ENCODE results near the gene RPL26. TPM values are rescaled to one million over a fixed set of nuclear protein-coding genes. Genes with fewer than 3 reads are reported as not detected.
A peak's percentile ranks its signal among the peaks of the same experiment; 100 is the strongest.

RPL26 gene
- 1,000 to 10,000 TPM; 1,912 to 1,913 TPM for total RNA-seq

GRCh38 chr17:8383143-8383822, at the start of gene RPL26:
Gene RPL26 (minus strand): TSS chr17:8383193. CDS start chr17:8382310, 883 bp downstream.
- no peaks in the 10 kb centered on the region for H3K27me3 Mint-ChIP-seq
- peak within 1 kb of the TSS; percentile 87 for H3K4me3 Mint-ChIP-seq
- POLR2A ChIA-PET = interaction anchor here (0.6 to 2.9 kb wide), 22 partner anchors 8 to 513 kb away, joined by 3 to 20 read pairs (median 4); partner anchors contain the start of genes BORCS6, CTC1 and NDEL1
- no peaks in the 10 kb centered on the region for H3K9me3 Mint-ChIP-seq
- H3K36me3 Mint-ChIP-seq (ENCODE audit: low read depth) = peaks cover 46% of the 10 kb centered on the region
- peaks cover 67% of the 10 kb centered on the region for H3K4me1 Mint-ChIP-seq
- DNase-seq = peak; percentile 97
- peak within 1 kb of the TSS; percentile 75 for H3K27ac Mint-ChIP-seq
- CTCF ChIA-PET = interaction anchor here (0.6 to 4.2 kb wide), 24 partner anchors 8 to 776 kb away, joined by 3 to 34 read pairs (median 5); partner anchors contain the start of genes NDEL1, RNF222 and SLC25A35

- ChIA-PET POLR2A (no interaction called here), CTCF (no interaction called here)
- H3K4me3 Mint-ChIP-seq = no peak overlapping the region
- no peak overlapping the region for H3K27ac Mint-ChIP-seq
- H3K36me3 Mint-ChIP-seq (ENCODE audit: low read depth) = no peaks in the 10 kb centered on the region
- DNase-seq = no peak
- peaks cover 4% of the 10 kb centered on the region for H3K4me1 Mint-ChIP-seq
- H3K27me3 Mint-ChIP-seq = peaks cover 5% of the 10 kb centered on the region
- H3K9me3 Mint-ChIP-seq = no peaks in the 10 kb centered on the region
Observed at GRCh38 chr17:8430966-8431365, 48.0 kb upstream of the RPL26 start.

- no peak for DNase-seq
- Mint-ChIP-seq H3K4me1 (no peaks in the 10 kb centered on the region), H3K4me3 (no peak overlapping the region), H3K27ac (no peak overlapping the region), H3K9me3 (no peaks in the 10 kb centered on the region), H3K36me3 (ENCODE audit: low read depth) (no peaks in the 10 kb centered on the region), H3K27me3 (peaks cover 21% of the 10 kb centered on the region)
- ChIA-PET POLR2A (no interaction called here), CTCF (interaction anchor here (1.4 to 2.7 kb wide), 2 partner anchors 17 to 319 kb away, joined by 3 to 11 read pairs; no protein-coding TSS in a partner anchor)
Observed at GRCh38 chr17:8426802-8427201, 43.8 kb upstream of the RPL26 start.

- Mint-ChIP-seq H3K36me3 (ENCODE audit: low read depth) (no peaks in the 10 kb centered on the region), H3K27ac (no peak overlapping the region), H3K9me3 (no peaks in the 10 kb centered on the region), H3K4me3 (no peak overlapping the region), H3K27me3 (peaks cover 25% of the 10 kb centered on the region), H3K4me1 (no peaks in the 10 kb centered on the region)
- CTCF ChIA-PET = interaction anchor here (1.4 to 2.7 kb wide), 2 partner anchors 16 to 320 kb away, joined by 3 to 11 read pairs; no protein-coding TSS in a partner anchor
- no peak for DNase-seq
- POLR2A ChIA-PET = interaction anchor here (0.7 kb wide), 1 partner anchor 42 kb away, joined by 3 read pairs; no protein-coding TSS in a partner anchor
Observed at GRCh38 chr17:8426094-8426720, 43.2 kb upstream of the RPL26 start.

GRCh38 chr17:8421571-8421970, 38.6 kb upstream of the RPL26 start:
- ChIA-PET CTCF (interaction anchor here (3.9 kb wide), 1 partner anchor 11 kb away, joined by 25 read pairs; no protein-coding TSS in a partner anchor), POLR2A (no interaction called here)
- H3K4me3 Mint-ChIP-seq = no peak overlapping the region
- DNase-seq = no peak
- no peaks in the 10 kb centered on the region for H3K4me1 Mint-ChIP-seq
- no peaks in the 10 kb centered on the region for H3K9me3 Mint-ChIP-seq
- no peaks in the 10 kb centered on the region for H3K36me3 Mint-ChIP-seq (ENCODE audit: low read depth)
- no peak overlapping the region for H3K27ac Mint-ChIP-seq
- H3K27me3 Mint-ChIP-seq = peaks cover 55% of the 10 kb centered on the region

- ChIA-PET POLR2A (interaction anchor here (1.1 kb wide), 1 partner anchor 37 kb away, joined by 3 read pairs; no protein-coding TSS in a partner anchor), CTCF (interaction anchor here (0.7 to 3.9 kb wide), 3 partner anchors 10 to 326 kb away, joined by 3 to 25 read pairs (median 4); no protein-coding TSS in a partner anchor)
- H3K4me1 Mint-ChIP-seq = no peaks in the 10 kb centered on the region
- no peak for DNase-seq
- no peak overlapping the region for H3K4me3 Mint-ChIP-seq
- peaks cover 63% of the 10 kb centered on the region for H3K27me3 Mint-ChIP-seq
- no peaks in the 10 kb centered on the region for H3K9me3 Mint-ChIP-seq
- no peak overlapping the region for H3K27ac Mint-ChIP-seq
- H3K36me3 Mint-ChIP-seq (ENCODE audit: low read depth) = no peaks in the 10 kb centered on the region
Observed at GRCh38 chr17:8420041-8420934, 37.3 kb upstream of the RPL26 start.

GRCh38 chr17:8419305-8419704, 36.3 kb upstream of the RPL26 start:
- no peak overlapping the region for H3K4me3 Mint-ChIP-seq
- ChIA-PET CTCF (interaction anchor here (3.9 kb wide), 1 partner anchor 9 kb away, joined by 25 read pairs; no protein-coding TSS in a partner anchor), POLR2A (interaction anchor here (1.1 kb wide), 1 partner anchor 36 kb away, joined by 3 read pairs; no protein-coding TSS in a partner anchor)
- H3K4me1 Mint-ChIP-seq = no peaks in the 10 kb centered on the region
- no peak for DNase-seq
- H3K27me3 Mint-ChIP-seq = peaks cover 65% of the 10 kb centered on the region
- no peaks in the 10 kb centered on the region for H3K36me3 Mint-ChIP-seq (ENCODE audit: low read depth)
- no peaks in the 10 kb centered on the region for H3K9me3 Mint-ChIP-seq
- H3K27ac Mint-ChIP-seq = no peak overlapping the region

GRCh38 chr17:8418471-8418870, 35.5 kb upstream of the RPL26 start:
- H3K27me3 Mint-ChIP-seq = peaks cover 58% of the 10 kb centered on the region

GRCh38 chr17:8417806-8418205, 34.8 kb upstream of the RPL26 start:
- peaks cover 57% of the 10 kb centered on the region for H3K27me3 Mint-ChIP-seq

More at GRCh38 chr17:8418471-8418870, 35.5 kb upstream of the RPL26 start:
- Mint-ChIP-seq H3K4me3 (no peak overlapping the region), H3K4me1 (peaks cover 3% of the 10 kb centered on the region), H3K27ac (no peak overlapping the region), H3K9me3 (no peaks in the 10 kb centered on the region), H3K36me3 (ENCODE audit: low read depth) (no peaks in the 10 kb centered on the region)
- POLR2A ChIA-PET = no interaction called here
- CTCF ChIA-PET = interaction anchor here (3.9 kb wide), 1 partner anchor 8 kb away, joined by 25 read pairs; no protein-coding TSS in a partner anchor
- no peak for DNase-seq

GRCh38 chr17:8413938-8414337, 30.9 kb upstream of the RPL26 start:
- no peaks in the 10 kb centered on the region for H3K36me3 Mint-ChIP-seq (ENCODE audit: low read depth)
- H3K27me3 Mint-ChIP-seq = peaks cover 39% of the 10 kb centered on the region
- CTCF ChIA-PET = no interaction called here
- H3K27ac Mint-ChIP-seq = no peak overlapping the region
- no peak for DNase-seq
- no peaks in the 10 kb centered on the region for H3K9me3 Mint-ChIP-seq
- H3K4me3 Mint-ChIP-seq = no peak overlapping the region
- POLR2A ChIA-PET = no interaction called here
- H3K4me1 Mint-ChIP-seq = peaks cover 29% of the 10 kb centered on the region

More at GRCh38 chr17:8417806-8418205, 34.8 kb upstream of the RPL26 start:
- no peak overlapping the region for H3K27ac Mint-ChIP-seq
- H3K36me3 Mint-ChIP-seq (ENCODE audit: low read depth) = no peaks in the 10 kb centered on the region
- DNase-seq = no peak
- H3K4me3 Mint-ChIP-seq = no peak overlapping the region
- ChIA-PET POLR2A (no interaction called here), CTCF (interaction anchor here (3.9 kb wide), 1 partner anchor 8 kb away, joined by 25 read pairs; no protein-coding TSS in a partner anchor)
- H3K4me1 Mint-ChIP-seq = peaks cover 10% of the 10 kb centered on the region
- H3K9me3 Mint-ChIP-seq = no peaks in the 10 kb centered on the region

GRCh38 chr17:8413328-8413727, 30.3 kb upstream of the RPL26 start:
- Mint-ChIP-seq H3K4me3 (no peak overlapping the region), H3K36me3 (ENCODE audit: low read depth) (no peaks in the 10 kb centered on the region), H3K27ac (no peak overlapping the region), H3K27me3 (peaks cover 38% of the 10 kb centered on the region), H3K4me1 (peaks cover 32% of the 10 kb centered on the region), H3K9me3 (no peaks in the 10 kb centered on the region)
- DNase-seq = no peak
- ChIA-PET CTCF (no interaction called here), POLR2A (no interaction called here)

GRCh38 chr17:8412089-8412488, 29.1 kb upstream of the RPL26 start:
- Mint-ChIP-seq H3K27ac (no peak overlapping the region), H3K9me3 (no peaks in the 10 kb centered on the region), H3K4me3 (no peak overlapping the region), H3K36me3 (ENCODE audit: low read depth) (no peaks in the 10 kb centered on the region), H3K4me1 (peaks cover 35% of the 10 kb centered on the region), H3K27me3 (peaks cover 29% of the 10 kb centered on the region)
- POLR2A ChIA-PET = interaction anchor here (0.7 to 1.3 kb wide), 2 partner anchors 23 to 25 kb away, joined by 3 read pairs; partner anchors contain the start of gene NDEL1
- CTCF ChIA-PET = interaction anchor here (0.5 to 1.5 kb wide), 2 partner anchors 239 to 319 kb away, joined by 3 to 4 read pairs; no protein-coding TSS in a partner anchor
- no peak for DNase-seq

All from activated CD4-positive, alpha-beta memory T cell treated with anti-CD3 and anti-CD28 coated beads, Interleukin-2, amount 10 ng/mL, durations not matched to agents 7 days and 5 days (primary cell).